Measurements from ENCODE around the gene PLA2G4F.

PLA2G4F gene

GRCh38 chr15:42172475-42172874 lies 16.0 kb upstream of the PLA2G4F start:
- no peak for TF ChIP-seq CTCF (IDR thresholded peaks at IDR 0.05; ENCODE audit: low read depth, low read length, missing control alignments)
- H3K27me3 ChIP-seq (replicated peaks), result no peaks in the 10 kb centered on the region
- no peak overlapping the region for H3K4me3 ChIP-seq (ENCODE audit: low read depth, low read length)
- in situ Hi-C loops (cut with HindIII; ENCODE audit: low pct_ligation_motif_present, low sequenced_read_pairs), result no loop called here
- H3K36me3 ChIP-seq (replicated peaks), result peaks cover 38% of the 10 kb centered on the region
- DNase-seq, result no peak
- no peak overlapping the region for H3K27ac ChIP-seq

- H3K27me3 ChIP-seq (replicated peaks), result no peaks in the 10 kb centered on the region
- H3K4me3 ChIP-seq (ENCODE audit: low read depth, low read length), result no peak overlapping the region
- DNase-seq, result no peak
- in situ Hi-C loops (cut with HindIII; ENCODE audit: low pct_ligation_motif_present, low sequenced_read_pairs), result no loop called here
- no peak overlapping the region for H3K27ac ChIP-seq
- peaks cover 40% of the 10 kb centered on the region for H3K36me3 ChIP-seq (replicated peaks)
- TF ChIP-seq CTCF (IDR thresholded peaks at IDR 0.05; ENCODE audit: low read depth, low read length, missing control alignments), result no peak
Measured at GRCh38 chr15:42171795-42172194, 15.4 kb upstream of the PLA2G4F start.

DNA sequence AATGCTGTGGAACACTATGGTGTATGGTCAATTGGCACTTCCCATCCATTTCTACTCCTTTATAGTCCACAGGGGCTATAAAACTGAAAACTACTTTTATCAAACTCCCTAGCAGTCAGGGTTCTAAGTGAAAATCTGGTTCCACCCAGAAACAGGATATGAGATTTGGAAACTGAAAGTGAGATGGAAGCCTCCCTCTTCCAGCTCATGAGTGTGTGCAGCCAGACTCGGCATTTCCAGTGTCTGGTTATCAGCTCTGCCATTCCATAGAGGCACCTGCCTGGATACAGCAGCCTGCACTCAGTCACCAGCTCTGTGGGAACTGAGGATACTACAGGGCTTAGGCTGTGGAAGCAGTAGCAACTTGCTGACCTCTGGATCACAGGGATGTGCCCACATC lies 14.7 kb upstream of the PLA2G4F start:
- Histone ChIP-seq H3K27me3 (replicated peaks) (no peaks in the 10 kb centered on the region), H3K27ac (no peak overlapping the region), H3K4me3 (ENCODE audit: low read depth, low read length) (no peak overlapping the region), H3K36me3 (replicated peaks) (peaks cover 47% of the 10 kb centered on the region)
- in situ Hi-C loops (cut with HindIII; ENCODE audit: low pct_ligation_motif_present, low sequenced_read_pairs), result no loop called here
- no peak for TF ChIP-seq CTCF (IDR thresholded peaks at IDR 0.05; ENCODE audit: low read depth, low read length, missing control alignments)
- no peak for DNase-seq

DNA sequence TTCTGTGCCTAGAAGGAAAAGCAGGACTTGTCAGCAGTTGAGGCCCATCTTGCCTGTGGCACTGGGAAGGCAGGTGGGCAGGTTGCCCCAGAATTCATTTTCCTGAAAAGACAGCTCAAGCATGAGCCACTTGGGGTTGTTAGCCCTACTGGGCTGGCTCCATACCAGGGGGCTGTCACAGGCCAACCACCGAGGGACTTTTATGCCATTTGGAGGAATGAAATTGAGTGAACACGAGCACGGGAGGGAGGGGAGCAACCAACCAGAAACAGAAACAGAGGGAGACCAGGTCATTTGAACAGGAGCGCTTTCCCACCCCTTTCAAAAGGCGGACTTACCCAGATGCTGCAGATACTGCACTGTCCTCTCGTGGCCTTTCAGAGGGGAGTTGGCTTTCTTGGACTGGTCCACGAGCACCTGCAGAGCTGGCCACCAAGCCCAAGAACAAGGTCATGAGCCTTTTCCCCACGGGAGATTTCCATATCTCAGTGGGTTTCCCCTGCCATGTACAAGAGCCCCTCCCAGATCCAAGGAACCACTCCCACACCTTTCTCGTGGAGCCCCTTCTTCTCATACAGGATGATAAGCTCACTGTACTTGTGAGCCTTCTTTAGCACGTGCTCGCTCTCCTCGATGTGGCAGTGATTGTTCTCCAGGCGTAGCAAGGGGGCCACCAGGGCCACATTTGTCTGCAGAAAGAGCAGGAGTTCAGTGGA lies 9.9 kb upstream of the PLA2G4F start:
- Histone ChIP-seq H3K27ac (no peak overlapping the region), H3K27me3 (replicated peaks) (no peaks in the 10 kb centered on the region), H3K4me3 (ENCODE audit: low read depth, low read length) (no peak overlapping the region), H3K36me3 (replicated peaks) (peaks cover 64% of the 10 kb centered on the region)
- TF ChIP-seq CTCF (IDR thresholded peaks at IDR 0.05; ENCODE audit: low read depth, low read length, missing control alignments), result no peak
- in situ Hi-C loops (cut with HindIII; ENCODE audit: low pct_ligation_motif_present, low sequenced_read_pairs), result no loop called here
- no peak for DNase-seq

GRCh38 chr15:42165106-42165505 lies 8.7 kb upstream of the PLA2G4F start:
- DNase-seq, result no peak
- in situ Hi-C loops (cut with HindIII; ENCODE audit: low pct_ligation_motif_present, low sequenced_read_pairs), result no loop called here
- no peak for TF ChIP-seq CTCF (IDR thresholded peaks at IDR 0.05; ENCODE audit: low read depth, low read length, missing control alignments)
- Histone ChIP-seq H3K27ac (no peak overlapping the region), H3K27me3 (replicated peaks) (no peaks in the 10 kb centered on the region), H3K36me3 (replicated peaks) (peaks cover 70% of the 10 kb centered on the region), H3K4me3 (ENCODE audit: low read depth, low read length) (no peak overlapping the region)

Data from brain microvascular endothelial cell (primary cell).